Endometrial microvascular endothelial cells (primary cell): Measurements from ENCODE around the gene UNC45B. TPM values are rescaled to one million over a fixed set of nuclear protein-coding genes. Genes with fewer than 3 reads are reported as not detected.
"Not testable (repeated sequence)": the region's sequence is repeated elsewhere in the genome, so short reads cannot be mapped to it uniquely, and the experiment has no call there.

Source experiments
- in situ Hi-C: cut with HindIII; loops from 2 replicates; pipeline ENCODE4 v1.10.0; 2017; ENCODE audit warnings: low sequenced_read_pairs, low pct_unique_long_range_greater_than_20kb; ENCODE audit errors: inconsistent ontology term
- total RNA-seq: library from RNA; depleted of rRNA; stranded (reverse); fragments of >200 nt; gene quantifications from one replicate; pipeline ENCODE4 v1.2.3, GENCODE V29; 2015; ENCODE audit errors: inconsistent ontology term

UNC45B gene, protein sequence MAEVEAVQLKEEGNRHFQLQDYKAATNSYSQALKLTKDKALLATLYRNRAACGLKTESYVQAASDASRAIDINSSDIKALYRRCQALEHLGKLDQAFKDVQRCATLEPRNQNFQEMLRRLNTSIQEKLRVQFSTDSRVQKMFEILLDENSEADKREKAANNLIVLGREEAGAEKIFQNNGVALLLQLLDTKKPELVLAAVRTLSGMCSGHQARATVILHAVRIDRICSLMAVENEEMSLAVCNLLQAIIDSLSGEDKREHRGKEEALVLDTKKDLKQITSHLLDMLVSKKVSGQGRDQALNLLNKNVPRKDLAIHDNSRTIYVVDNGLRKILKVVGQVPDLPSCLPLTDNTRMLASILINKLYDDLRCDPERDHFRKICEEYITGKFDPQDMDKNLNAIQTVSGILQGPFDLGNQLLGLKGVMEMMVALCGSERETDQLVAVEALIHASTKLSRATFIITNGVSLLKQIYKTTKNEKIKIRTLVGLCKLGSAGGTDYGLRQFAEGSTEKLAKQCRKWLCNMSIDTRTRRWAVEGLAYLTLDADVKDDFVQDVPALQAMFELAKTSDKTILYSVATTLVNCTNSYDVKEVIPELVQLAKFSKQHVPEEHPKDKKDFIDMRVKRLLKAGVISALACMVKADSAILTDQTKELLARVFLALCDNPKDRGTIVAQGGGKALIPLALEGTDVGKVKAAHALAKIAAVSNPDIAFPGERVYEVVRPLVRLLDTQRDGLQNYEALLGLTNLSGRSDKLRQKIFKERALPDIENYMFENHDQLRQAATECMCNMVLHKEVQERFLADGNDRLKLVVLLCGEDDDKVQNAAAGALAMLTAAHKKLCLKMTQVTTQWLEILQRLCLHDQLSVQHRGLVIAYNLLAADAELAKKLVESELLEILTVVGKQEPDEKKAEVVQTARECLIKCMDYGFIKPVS
- total RNA-seq = not detected

DNA sequence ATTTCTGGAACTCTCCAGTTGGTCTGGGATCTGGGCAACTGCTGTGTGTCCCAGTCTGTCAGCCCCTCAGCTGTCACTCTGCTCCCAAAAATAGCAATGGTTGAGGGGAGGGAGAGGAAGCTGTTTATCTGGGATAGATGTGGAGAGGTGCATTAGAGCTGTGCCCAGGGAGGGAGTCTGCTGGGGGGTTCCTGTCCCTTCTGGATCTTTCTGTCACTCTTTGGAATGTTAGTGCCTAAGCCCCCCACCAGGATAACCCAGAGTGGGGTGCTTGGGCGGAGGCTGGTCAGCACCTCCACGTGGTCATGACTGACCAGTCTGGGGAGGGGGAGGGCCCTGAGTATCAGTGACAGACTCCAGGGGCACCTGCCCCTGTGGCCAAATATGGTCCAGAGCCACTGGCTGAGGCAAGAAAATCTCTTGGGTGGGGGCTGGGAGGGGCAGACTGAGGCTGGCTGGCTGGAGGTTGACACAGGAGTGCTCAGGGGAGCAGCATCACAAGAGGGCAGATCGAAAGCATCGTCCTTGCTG lies at the start of gene UNC45B:
TSS of gene UNC45B (plus strand) at position 443 of the 531 bp plus-strand sequence. CDS start 447 bp downstream, outside the sequence.
- in situ Hi-C loops = no loop called here

DNA sequence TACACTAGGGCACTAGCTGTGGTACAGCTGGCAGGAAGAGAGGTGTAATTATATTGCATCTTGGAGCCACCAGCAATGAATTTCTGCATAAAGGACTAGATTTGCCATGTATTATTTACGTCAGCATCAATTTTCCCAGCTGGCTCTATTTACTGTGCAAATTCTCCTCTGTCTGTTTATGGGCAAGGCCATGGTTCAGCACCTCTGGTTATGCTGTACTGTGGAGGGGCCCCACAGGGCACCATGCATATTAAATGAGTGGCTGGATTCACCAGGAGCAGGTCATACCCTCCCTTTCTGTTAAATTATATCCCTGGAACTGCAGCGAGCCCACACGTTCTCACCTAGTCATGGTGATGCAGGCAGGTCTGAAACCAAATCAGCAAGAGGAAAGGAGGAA lies 47.7 kb upstream of the UNC45B start:
- in situ Hi-C loops = no loop called here

DNA sequence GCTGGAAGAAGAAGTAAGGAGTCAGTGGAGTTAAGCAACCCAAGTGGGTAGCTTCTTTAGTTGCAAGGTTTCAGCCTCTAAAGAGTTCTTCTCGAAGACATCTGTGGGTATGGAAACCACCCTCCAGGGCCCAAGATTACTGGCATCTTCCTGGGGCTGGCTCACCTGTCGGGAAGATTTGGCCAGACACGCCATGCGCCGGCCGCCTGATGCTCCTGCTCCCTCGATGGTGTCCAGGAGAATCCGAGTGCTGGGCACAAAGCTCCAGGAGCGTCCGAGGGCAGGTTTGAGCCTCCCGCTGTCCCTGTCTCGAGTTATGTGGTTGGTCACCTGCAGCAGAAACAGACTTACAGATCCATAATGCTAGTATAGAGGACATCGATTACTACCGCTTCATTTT lies 46.6 kb upstream of the UNC45B start:
- in situ Hi-C loops = no loop called here

DNA sequence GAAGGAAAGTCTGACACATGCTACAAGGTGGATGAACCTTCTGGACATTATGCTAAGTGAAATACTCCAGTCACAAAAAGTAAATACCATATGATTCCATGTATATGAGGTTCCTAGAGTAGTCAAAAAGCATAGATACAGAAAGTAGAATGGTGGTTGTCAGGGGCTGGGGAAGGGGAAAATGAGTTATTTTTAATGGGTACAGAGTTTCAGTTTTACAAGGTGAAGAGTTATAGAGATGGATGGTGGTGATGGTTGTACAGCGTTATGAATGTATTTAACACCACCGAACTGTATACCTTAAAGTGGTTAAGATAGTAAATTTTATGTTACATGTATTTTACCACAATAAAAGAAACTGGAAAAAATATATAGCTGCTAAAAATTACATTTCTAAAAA lies 45.9 kb upstream of the UNC45B start:
- in situ Hi-C loops = no loop called here

DNA sequence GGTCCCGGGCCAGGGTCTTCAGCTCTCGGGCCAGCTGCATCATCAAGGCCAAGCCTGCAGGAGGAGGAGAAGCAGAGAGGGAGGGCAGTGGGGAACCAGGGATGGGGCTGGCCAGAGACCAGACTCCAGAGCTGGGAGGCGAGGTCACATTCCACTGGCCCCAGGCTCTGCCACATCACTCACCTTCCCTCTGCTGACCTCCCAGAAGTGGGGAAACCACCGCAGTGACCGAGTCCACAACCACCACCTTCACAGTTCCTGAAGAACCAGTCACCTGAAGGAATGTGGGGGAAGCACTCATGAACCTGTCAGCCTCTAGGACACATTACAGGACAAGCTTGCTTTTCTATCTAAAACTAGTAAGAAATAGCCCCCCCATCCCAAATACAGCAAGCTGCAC lies 44.3 kb upstream of the UNC45B start:
- in situ Hi-C loops = no loop called here

DNA sequence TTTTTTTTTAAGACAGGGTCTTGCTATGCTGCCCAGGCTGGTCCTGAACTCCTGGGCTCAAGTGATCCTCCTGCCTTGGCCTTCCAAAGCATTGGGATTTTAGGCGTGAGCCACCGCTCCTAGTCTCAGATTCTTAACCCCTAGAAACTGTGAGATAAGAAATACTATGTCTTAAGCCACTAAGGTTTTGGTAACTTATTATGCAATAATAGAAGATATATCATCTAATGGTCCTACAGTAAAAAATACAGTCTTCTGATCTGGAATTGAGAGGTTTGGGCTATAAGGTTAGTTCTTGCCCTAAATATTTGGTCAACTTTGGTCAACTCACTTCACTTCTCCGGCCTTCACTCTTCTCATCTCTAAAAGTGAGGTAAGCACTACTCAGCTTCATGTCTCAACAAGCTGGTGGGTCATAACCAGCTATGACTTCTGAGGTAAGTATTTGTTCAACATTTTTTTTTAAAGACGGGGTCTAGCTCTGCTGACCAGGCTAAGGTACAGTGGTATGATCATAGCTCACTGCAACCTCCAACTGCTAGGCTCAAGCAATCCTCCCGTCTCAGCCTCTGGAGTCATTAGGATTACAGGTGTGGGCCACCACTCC lies 42.7 kb upstream of the UNC45B start:
- in situ Hi-C loops = no loop called here

DNA sequence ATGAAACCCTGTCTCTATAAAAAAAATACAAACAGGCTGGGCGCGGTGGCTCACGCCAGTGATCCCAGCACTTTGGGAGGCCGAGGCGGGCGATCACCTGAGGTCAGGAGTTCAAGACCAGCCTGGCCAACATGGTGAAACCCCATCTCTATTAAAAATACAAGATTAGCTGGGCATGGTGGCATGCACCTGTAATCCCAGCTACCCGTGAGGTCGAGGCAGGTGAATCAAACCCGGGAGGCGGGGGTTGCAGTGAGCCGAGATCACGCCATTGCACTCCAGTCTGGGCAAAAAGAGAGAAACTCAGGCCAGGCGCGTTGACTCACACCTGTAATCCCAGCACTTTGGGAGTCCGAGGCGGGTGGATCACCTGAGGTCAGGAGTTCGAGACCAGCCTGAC lies 36.8 kb upstream of the UNC45B start:
- in situ Hi-C loops = not testable (repeated sequence)

DNA sequence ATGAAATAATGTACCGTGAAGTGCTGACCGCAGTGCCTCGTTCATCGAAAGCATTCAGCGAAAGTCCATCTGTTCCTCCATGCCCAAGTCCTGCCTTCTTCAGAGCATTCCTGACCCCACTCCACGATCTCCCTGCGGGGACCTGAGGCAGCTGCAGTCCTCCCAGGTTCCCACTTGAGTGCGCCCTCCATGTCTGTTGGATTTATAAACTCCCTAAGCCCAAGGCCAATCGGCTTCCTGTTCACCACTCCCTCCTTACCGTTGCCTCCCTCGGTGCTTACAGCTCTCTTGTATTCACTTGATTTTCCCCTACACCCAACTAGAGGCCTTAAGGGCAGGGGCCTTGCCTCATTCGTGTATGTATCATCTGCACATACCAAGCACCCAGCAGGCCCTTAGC lies 30.8 kb upstream of the UNC45B start:
- in situ Hi-C loops = no loop called here

DNA sequence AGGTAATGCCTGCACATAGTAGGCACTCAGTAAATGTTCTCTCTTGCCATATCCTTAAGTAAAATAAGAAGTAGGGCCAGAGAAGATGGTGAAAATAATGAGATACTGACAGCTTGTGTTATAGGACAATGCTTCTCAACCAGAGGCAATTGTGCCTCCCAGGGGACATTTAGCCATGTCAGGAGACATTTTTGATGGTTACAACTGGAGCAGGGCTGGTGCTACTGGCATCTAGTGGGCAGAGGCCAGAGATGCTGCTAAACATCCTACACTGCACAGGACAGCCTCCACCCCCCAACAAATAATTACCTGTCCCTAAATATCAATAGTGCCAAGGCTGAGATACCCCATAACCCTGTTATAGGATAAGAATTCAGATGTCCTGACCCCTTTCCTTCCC lies 29.6 kb upstream of the UNC45B start:
- in situ Hi-C loops = no loop called here

DNA sequence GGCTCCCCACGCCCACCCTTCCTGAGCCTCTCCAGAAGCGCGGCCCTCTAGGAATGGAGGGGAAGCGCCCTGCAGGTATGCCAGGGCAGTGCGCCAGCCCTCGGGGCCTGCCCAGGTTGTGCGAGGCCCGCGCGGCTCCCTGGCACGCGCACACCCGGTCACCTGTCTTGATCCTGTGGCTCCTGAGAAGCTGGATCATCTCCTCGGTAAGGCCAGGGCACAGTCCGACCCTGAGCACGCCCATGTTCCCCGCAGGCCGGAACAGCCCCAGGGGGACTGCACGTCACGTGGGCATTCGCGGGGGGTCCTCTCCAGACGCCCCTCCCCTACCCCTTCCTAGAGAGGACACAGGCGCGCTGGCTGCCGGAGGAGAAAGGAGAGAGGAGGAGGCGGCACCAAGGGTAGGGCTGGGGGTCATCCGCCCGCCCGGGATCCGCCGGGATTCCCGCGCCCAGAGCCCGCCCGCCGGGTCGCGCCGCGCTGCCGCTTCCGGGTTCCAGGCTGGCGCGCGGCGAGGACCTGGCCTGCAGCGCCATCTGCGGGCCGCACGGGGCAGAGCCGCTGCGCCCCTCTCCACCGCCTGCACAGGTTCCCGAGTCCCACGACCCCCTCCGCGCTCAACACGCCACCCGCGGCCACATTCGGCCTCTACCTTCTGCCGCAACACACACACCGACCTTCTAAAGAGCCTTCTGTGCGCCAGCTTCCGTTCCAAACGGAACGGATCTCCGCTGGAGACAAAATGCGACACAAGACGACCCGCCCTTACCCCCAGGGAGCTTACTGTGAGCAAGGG lies 28.0 kb upstream of the UNC45B start, which contains the start of gene RAD51D:
TSS of gene RAD51D (minus strand) at position 491 of the 796 bp plus-strand sequence. CDS start at position 244, 247 bp downstream.
- in situ Hi-C loops = no loop called here

DNA sequence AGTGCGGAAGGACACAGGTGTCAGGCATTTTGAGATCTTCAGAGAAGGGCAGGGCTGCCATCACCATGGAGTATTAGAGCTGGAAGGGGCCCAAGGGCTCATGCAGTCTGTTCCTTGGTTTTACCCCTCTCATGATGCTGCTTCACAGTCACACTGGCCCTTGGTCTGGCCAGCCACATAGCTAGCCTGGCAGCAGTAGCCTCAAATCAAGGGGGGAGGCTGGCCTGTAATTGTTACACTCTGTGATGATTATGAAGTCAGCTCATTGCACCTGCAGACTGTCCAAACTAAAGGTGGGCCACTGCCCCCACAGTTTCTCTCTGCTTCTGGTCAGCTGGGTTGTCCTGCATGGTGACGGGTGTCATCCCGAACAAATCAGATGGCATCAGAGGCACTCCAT lies 26.3 kb upstream of the UNC45B start, which contains the start of gene FNDC8:
TSS of gene FNDC8 (plus strand) at position 301 of the 400 bp plus-strand sequence. CDS start at position 380, 79 bp downstream.
- in situ Hi-C loops = no loop called here

DNA sequence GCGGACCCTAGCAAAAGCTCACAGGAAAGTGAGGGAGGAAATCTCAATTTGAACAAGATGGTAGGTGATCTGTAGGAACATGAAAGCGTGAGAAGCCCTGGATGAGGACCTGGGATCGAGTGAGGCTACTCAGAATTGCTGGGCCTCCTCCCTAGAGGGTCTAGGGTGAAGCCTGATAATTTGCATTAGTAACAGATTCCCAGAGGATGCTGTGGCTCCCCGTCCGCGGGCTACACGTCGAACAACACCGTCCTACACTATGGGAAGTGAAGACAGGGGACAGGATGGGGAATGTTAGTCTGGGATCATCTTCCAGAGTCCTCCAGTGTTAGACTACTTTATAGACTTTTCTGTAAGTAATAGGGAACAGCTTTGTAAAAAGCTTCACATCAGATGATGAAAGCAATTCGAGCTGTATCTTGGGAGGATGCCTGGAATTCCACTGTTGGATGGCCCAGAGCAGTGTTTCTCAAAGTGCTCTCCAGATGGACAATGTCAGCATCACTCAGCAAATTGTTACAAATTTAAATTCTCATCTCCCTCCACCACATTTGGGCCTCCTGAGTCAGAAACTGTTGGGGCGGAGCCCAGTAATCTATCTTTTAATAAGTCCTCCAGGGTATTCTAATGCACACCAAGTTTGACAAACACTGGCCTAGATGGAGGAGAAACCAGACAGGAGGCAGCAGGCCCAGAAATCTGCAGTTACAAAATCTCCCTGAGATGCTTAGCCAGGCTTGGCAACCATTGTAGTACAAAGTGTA lies 19.7 kb upstream of the UNC45B start:
- in situ Hi-C loops = no loop called here

DNA sequence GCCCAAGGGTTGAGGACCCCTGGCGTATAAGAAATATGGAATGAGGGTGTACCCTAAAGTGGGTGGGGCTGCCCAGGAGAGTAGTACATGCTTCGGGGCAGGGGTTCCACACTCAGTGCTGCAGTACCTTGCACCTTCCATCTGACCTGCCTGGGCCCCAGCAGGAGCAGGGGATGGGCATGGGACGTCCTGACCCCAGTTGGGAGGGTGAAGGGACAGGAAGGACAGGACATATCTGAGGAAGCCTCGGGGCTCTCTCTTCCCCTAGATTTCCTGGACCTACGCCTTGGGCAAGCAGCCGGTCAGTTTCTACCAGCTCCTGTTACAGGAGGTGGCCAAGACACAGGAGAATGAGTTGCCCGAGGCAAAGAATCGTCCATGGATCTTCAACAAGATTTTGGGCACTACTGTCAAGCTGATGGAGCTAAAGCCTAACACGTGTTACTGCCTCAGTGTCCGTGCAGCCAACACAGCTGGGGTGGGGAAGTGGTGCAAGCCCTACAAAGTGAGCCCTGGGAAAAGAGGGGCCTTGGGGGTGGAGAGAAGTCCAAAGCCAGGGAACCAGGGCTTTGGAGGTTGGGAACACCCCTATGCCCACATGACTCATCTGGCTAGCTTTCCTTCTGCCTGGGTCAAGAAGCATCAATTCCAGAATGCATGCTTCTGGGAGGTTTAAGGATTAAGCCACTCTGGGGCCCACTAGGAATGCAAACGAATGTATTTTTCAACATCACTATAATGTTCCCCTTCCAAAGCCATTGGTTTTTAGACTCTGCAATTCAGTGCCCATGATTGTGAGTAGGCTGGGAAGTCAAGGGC lies 18.3 kb upstream of the UNC45B start:
- in situ Hi-C loops = no loop called here

DNA sequence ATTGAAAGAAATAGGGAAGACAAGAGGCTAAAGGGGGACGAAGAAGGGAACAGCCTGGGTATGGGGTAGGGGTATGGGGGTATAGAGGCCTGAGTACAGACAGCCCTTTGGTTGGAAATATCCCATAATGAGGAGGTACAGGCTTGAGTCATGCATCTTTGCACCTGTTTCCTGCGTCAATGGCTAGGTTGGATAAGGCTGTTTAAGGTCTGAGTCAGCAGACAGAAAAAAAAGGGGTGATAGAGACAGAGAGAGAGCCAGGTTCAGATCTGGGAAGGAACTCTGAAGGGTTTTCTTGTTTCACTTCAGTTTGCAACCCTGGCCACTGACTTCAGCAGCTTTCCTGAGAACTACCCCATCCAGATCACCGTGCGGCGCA lies 17.7 kb upstream of the UNC45B start:
- in situ Hi-C loops = loop anchor here (10.0 kb wide), 1 partner anchor 185 kb away; no protein-coding TSS in a partner anchor

DNA sequence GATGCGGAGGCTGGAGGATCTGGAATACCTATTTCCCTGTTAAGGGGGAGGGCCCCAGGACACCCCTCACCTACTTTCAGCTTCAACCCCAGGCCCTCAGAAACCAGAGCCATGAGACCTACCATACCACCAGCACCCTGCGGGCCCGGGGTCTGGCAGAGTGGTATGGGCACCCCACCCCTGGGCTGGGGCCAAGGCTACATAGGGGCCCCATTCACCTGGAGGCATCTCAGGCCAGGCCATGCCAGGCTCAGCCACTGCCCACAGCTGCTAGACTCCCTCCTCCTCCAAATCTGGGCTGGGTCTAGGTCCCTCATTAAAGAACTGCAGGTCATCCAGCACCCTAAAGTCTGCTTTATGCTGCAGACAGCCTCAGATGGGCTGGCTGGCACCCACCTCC lies 17.2 kb upstream of the UNC45B start:
- in situ Hi-C loops = loop anchor here (10.0 kb wide), 1 partner anchor 184 kb away; no protein-coding TSS in a partner anchor

DNA sequence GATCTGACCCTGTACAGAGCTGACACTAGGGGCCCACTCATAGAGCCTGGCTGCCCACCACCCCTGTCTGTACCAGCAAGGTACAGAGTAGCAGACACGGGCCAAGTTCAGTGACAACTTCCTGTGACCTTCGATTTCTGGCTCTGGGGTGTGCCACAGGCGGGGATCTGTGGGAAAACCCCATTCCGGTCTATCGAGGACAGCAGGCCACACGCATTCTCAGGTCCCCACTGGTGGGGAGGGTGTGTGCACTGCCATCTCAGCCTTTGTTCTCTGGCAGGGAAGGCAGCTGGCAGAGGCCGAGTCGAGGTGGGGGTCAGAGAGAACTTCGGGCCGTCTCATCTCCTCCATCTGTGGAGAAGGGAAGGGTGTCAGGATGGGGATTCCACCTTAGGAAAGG lies 15.5 kb upstream of the UNC45B start:
- in situ Hi-C loops = loop anchor here (10.0 kb wide), 1 partner anchor 183 kb away; no protein-coding TSS in a partner anchor
